ENCODE results near the gene DHX58.
"Not testable (repeated sequence)": the region's sequence is repeated elsewhere in the genome, so short reads cannot be mapped to it uniquely, and the experiment has no call there.

The DHX58 gene

GRCh38 chr17:42112552-42113176, at the start of gene DHX58:
DHX58 (minus strand) TSS chr17:42112714; CDS start chr17:42111892, 822 bp downstream.
- no peak for DNase-seq

GRCh38 chr17:42160531-42160910, 48.0 kb upstream of the DHX58 start:
- no peak for DNase-seq

GRCh38 chr17:42159796-42160530, 47.4 kb upstream of the DHX58 start:
- DNase-seq = no peak

- no peak for DNase-seq
These were observed 43.1 kb upstream of the DHX58 start for GRCh38 chr17:42155614-42156045.

- DNase-seq = no peak
These were observed 41.6 kb upstream of the DHX58 start for GRCh38 chr17:42153919-42154742.

GRCh38 chr17:42146911-42147607, 34.5 kb upstream of the DHX58 start:
- DNase-seq = no peak

GRCh38 chr17:42143138-42143537, 30.6 kb upstream of the DHX58 start:
- DNase-seq = not testable (repeated sequence)

- DNase-seq = no peak
These were observed 29.9 kb upstream of the DHX58 start for GRCh38 chr17:42142371-42142896.

GRCh38 chr17:42141382-42141781, 28.9 kb upstream of the DHX58 start:
- DNase-seq = no peak

- DNase-seq = not testable (repeated sequence)
These were observed 28.2 kb upstream of the DHX58 start for GRCh38 chr17:42140690-42141089.

GRCh38 chr17:42138749-42139492, 26.4 kb upstream of the DHX58 start:
- DNase-seq = no peak

GRCh38 chr17:42136654-42137051, 24.1 kb upstream of the DHX58 start:
- DNase-seq = no peak

- DNase-seq = peak; percentile 77 to 80
These were observed 23.4 kb upstream of the DHX58 start for GRCh38 chr17:42135664-42136653.

GRCh38 chr17:42135151-42135550, 22.6 kb upstream of the DHX58 start:
- no peak for DNase-seq

- peak; percentile 86 to 89 for DNase-seq
These were observed 21.0 kb upstream of the DHX58 start for GRCh38 chr17:42133461-42134041.

- no peak for DNase-seq
These were observed 20.4 kb upstream of the DHX58 start for GRCh38 chr17:42132941-42133340.

GRCh38 chr17:42131981-42132432, 19.5 kb upstream of the DHX58 start:
- no peak for DNase-seq

- DNase-seq = no peak
These were observed 18.7 kb upstream of the DHX58 start for GRCh38 chr17:42131232-42131631.

GRCh38 chr17:42130310-42130936, 17.9 kb upstream of the DHX58 start:
- no peak for DNase-seq

Data from SHP77 (cell line).